ENCODE measurements around the gene C1orf56. TPM values are rescaled to one million over a fixed set of nuclear protein-coding genes. Genes with fewer than 3 reads are reported as not detected.
A peak's percentile ranks its signal among the peaks of the same experiment; 100 is the strongest.

C1orf56 gene
- total and polyA plus RNA-seq, 10 donors = 1.4 to 5.5 (median 2.8) TPM

DNA sequence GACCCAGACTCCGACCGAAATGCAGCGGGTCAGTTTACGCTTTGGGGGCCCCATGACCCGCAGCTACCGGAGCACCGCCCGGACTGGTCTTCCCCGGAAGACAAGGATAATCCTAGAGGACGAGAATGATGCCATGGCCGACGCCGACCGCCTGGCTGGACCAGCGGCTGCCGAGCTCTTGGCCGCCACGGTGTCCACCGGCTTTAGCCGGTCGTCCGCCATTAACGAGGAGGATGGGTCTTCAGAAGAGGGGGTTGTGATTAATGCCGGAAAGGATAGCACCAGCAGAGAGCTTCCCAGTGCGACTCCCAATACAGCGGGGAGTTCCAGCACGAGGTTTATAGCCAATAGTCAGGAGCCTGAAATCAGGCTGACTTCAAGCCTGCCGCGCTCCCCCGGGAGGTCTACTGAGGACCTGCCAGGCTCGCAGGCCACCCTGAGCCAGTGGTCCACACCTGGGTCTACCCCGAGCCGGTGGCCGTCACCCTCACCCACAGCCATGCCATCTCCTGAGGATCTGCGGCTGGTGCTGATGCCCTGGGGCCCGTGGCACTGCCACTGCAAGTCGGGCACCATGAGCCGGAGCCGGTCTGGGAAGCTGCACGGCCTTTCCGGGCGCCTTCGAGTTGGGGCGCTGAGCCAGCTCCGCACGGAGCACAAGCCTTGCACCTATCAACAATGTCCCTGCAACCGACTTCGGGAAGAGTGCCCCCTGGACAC, 534 bp downstream of the C1orf56 start:
- H3K36me3 ChIP-seq = peaks cover 6 to 40% (median 19%) of the 10 kb centered on the region in 6 donors
- WGBS, 5 donors = 0 to 2% (median 0%) methylated on average over 28 to 48 of the region's 48 CpGs

DNA sequence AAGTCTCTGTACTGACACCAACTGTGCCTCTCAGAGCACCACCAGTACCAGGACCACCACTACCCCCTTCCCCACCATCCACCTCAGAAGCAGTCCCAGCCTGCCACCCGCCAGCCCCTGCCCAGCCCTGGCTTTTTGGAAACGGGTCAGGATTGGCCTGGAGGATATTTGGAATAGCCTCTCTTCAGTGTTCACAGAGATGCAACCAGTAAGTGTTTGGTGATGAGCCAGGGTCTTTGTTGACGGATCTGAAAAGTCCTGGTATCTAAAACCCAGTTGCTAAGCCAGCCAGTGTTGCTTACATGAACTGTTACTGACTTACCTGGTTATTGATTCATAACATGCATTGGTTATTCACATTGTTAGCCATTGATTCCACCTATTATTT, 1.1 kb downstream of the C1orf56 start:
- DNase-seq = no peak
- peaks cover 11 to 41% (median 25%) of the 10 kb centered on the region in 6 donors for H3K36me3 ChIP-seq
- H3K9me3 ChIP-seq = no peaks in the 10 kb centered on the region
- TF ChIP-seq POLR2AphosphoS5 (IDR thresholded peaks at IDR 0.05) (peak in 1 of 3 donors; percentile 46), POLR2A (IDR thresholded peaks at IDR 0.05) (no peak)
- TF ChIP-seq, protein P1, sequence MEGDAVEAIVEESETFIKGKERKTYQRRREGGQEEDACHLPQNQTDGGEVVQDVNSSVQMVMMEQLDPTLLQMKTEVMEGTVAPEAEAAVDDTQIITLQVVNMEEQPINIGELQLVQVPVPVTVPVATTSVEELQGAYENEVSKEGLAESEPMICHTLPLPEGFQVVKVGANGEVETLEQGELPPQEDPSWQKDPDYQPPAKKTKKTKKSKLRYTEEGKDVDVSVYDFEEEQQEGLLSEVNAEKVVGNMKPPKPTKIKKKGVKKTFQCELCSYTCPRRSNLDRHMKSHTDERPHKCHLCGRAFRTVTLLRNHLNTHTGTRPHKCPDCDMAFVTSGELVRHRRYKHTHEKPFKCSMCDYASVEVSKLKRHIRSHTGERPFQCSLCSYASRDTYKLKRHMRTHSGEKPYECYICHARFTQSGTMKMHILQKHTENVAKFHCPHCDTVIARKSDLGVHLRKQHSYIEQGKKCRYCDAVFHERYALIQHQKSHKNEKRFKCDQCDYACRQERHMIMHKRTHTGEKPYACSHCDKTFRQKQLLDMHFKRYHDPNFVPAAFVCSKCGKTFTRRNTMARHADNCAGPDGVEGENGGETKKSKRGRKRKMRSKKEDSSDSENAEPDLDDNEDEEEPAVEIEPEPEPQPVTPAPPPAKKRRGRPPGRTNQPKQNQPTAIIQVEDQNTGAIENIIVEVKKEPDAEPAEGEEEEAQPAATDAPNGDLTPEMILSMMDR (IDR thresholded peaks at IDR 0.05 in 8 of 11, conservative IDR thresholded peaks at IDR 0.05 in 3 of 11) = peak in 4 of 11 experiments; percentile 0 to 58 (median 27)
- 33 to 41% (median 40%) methylated on average over 3 of the region's 3 CpGs for WGBS, 5 donors
- peaks cover 6 to 70% (median 36%) of the 10 kb centered on the region in 6 donors for H3K4me1 ChIP-seq
- peak overlapping the region in 7 of 8 donors; percentile 54 to 89 (median 80) for H3K4me3 ChIP-seq
- intact Hi-C loops (cut with DNase I; ENCODE audit: low total_unique reads) = no loop called here
- H3K27ac ChIP-seq = peak overlapping the region in 7 of 8 donors; percentile 85 to 99 (median 89)
- H3K27me3 ChIP-seq (replicated peaks in 1 of 7) = no peaks in the 10 kb centered on the region

More for the DNA sequence above, 534 bp downstream of the C1orf56 start:
- no peaks in the 10 kb centered on the region for H3K9me3 ChIP-seq
- intact Hi-C loops (cut with DNase I; ENCODE audit: low total_unique reads) = no loop called here
- peak; percentile 93 for DNase-seq
- H3K4me1 ChIP-seq = peaks cover 6 to 64% (median 32%) of the 10 kb centered on the region in 6 donors
- no peaks in the 10 kb centered on the region for H3K27me3 ChIP-seq (replicated peaks in 1 of 7)
- peak overlapping the region; percentile 57 to 99 (median 89) for H3K27ac ChIP-seq
- peak overlapping the region; percentile 27 to 89 (median 77) for H3K4me3 ChIP-seq
- peak; percentile 84 to 92 (median 84) for TF ChIP-seq POLR2AphosphoS5 (IDR thresholded peaks at IDR 0.05)
- TF ChIP-seq, protein P1 (IDR thresholded peaks at IDR 0.05 in 8 of 11, conservative IDR thresholded peaks at IDR 0.05 in 3 of 11) = peak in 8 of 11 experiments; percentile 16 to 69 (median 54)
- no peak for TF ChIP-seq POLR2A (IDR thresholded peaks at IDR 0.05)

DNA sequence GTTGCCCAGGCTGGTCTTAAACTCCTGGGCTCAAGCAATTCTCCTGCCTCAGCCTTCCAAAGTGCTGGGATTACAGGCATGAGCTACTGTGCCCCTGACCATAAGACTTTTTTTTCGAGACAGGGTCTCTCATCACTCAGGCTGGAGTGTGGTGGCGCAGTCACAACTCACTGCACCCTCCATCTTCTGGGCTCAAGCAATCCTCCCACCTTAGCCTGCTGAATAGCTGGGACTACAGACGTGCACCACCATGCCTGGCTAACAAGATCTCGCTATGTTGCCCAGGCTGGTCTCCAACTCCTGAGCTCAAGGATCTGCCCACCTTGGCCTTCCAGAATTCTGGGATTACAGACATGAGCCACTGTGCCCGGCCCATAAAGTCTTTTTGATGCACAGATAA, 1.9 kb downstream of the C1orf56 start:
- intact Hi-C loops (cut with DNase I; ENCODE audit: low total_unique reads) = no loop called here
- Histone ChIP-seq H3K4me1 (peaks cover 6 to 78% (median 39%) of the 10 kb centered on the region in 6 donors), H3K27ac (peak overlapping the region in 4 of 8 donors; percentile 10 to 99 (median 88)), H3K9me3 (no peaks in the 10 kb centered on the region), H3K27me3 (replicated peaks in 1 of 7) (no peaks in the 10 kb centered on the region), H3K4me3 (no peak overlapping the region), H3K36me3 (peaks cover 15 to 49% (median 33%) of the 10 kb centered on the region in 6 donors)
- TF ChIP-seq POLR2AphosphoS5 (IDR thresholded peaks at IDR 0.05) (peak in 2 of 3 donors; percentile 74 to 84), POLR2A (IDR thresholded peaks at IDR 0.05) (no peak)
- DNase-seq = no peak
- WGBS, 5 donors = 87 to 94% (median 91%) methylated on average over 5 of the region's 5 CpGs

DNA sequence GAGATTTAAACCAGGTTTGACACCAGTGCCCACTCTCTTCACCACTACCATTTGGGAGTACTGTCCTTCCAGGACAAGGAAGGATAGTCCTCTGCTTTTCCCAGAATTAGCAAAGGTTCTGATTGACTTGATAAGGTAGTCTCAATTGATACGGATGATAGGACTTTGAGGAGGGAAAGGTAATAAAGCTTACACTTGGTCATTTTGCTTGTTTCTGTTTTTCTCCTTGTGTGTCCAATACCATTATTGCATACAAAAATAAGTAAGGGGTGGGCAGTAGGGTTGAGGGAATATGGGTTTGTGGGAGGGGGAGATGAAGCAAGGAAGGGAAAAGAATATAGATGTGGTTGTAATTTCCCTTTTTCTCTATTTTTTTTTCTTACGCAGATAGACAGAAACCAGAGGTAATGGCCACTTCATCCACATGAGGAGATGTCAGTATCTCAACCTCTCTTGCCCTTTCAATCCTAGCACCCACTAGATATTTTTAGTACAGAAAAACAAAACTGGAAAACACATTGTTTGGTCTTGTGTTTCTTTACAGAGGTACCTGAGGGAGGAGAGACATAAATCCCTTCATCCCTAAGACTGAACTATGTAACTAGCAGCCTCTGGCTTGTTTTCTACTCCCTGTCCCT, 2.6 kb downstream of the C1orf56 start:
- Histone ChIP-seq H3K9me3 (no peaks in the 10 kb centered on the region), H3K4me3 (no peak overlapping the region), H3K4me1 (peaks cover 10 to 85% (median 45%) of the 10 kb centered on the region in 6 donors), H3K27me3 (replicated peaks in 1 of 7) (no peaks in the 10 kb centered on the region), H3K36me3 (peaks cover 15 to 56% (median 40%) of the 10 kb centered on the region in 6 donors), H3K27ac (peak overlapping the region in 4 of 8 donors; percentile 10 to 99 (median 88))
- WGBS, 5 donors = 72 to 95% (median 89%) methylated on average over 2 of the region's 2 CpGs
- no peak for TF ChIP-seq POLR2AphosphoS5 (IDR thresholded peaks at IDR 0.05)
- TF ChIP-seq, protein P1 (IDR thresholded peaks at IDR 0.05 in 8 of 11, conservative IDR thresholded peaks at IDR 0.05 in 3 of 11) = no peak
- TF ChIP-seq POLR2A (IDR thresholded peaks at IDR 0.05) = no peak
- intact Hi-C loops (cut with DNase I; ENCODE audit: low total_unique reads) = no loop called here
- DNase-seq = no peak

All from spleen (tissue), 11 donors.